SW 1271 (cell line): Measurements from ENCODE around the gene XYLT2.
"Not testable (repeated sequence)": the region's sequence is repeated elsewhere in the genome, so short reads cannot be mapped to it uniquely, and the experiment has no call there.

ENCODE experiments used
- DNase-seq, 2 experiments: peaks; one replicate each; lab custom pipeline; 2025; lab: John Stamatoyannopoulos, UW

The XYLT2 gene

DNA sequence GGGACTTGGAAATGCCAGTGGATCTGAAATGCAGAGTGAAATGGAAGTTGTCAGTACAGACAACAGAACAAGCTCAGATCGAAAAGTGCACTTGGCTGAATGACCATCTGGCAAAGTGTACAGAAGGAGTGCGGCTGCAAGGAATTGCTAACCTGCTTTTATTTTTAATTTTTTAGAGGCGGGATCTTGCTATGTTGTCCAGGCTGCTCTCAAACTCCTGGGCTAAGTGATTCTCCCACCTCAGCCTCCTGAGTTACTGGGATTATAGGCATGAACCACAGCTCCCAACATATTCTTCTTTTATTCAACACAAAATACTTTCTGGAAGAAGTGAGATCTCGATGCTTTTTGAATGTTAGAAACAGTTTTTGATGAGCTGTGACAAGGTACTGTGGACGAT is 47.8 kb downstream of the XYLT2 start:
- DNase-seq: no peak

DNA sequence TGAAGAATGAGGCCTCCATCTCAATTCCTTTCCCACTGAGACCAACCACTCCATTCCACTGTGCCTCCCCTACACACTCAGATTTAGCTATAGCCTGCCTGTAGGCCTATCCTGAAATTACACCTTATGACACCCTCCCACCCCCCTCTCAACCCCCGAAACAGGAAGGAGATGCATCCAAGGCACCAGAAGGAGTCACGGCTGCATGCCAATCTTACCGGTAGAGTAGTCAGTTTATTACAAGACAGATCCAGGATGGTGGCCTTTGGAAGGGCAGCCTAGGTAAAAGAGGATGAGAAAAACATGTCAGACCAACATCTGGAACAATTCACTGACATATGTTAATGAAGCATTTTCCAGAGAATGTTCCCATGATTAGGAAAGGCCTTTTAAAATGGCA is 48.8 kb downstream of the XYLT2 start:
- DNase-seq: no peak

DNA sequence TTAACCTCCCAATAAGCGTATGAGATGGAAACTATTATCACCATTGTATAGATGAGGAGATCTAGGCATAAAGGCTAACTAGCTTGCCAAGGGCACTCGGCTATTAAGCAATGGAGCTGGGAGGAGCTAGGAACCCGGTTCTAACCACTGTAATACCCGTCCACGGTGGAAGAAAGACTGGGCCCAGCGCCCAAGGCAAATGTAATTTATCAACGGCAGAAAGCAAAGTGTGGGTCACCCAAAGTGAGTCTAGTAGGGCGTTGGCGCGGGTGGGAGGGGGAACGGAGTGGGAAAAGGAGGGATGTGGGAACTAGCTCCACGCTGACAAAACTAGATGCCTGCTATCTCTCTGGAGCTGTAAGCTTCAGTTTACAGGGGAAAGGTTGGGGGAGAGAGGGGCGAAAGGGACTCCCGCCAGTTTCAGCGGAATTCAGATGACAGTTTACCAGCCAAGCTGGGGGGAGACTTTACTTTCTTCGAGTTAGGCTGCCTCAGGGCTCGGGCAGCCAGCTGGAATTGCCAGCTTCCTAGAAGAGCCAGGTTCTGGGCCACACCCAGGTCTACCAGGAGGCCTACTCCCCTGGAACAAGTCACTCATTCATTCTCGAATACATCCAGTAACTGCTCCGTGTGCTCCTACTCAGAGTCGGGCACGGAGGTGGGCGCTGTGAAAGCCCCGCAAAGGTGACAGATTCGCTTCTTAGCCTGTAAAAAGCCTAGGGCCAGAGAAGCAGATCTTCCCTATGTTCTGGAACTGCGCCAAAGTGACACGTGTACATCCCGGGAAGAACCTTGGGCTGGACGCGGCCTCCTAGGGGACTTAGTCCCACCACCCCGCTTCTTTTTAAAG is 50.6 kb downstream of the XYLT2 start:
- peak in 1 of 2 experiments; percentile 13 for DNase-seq

DNA sequence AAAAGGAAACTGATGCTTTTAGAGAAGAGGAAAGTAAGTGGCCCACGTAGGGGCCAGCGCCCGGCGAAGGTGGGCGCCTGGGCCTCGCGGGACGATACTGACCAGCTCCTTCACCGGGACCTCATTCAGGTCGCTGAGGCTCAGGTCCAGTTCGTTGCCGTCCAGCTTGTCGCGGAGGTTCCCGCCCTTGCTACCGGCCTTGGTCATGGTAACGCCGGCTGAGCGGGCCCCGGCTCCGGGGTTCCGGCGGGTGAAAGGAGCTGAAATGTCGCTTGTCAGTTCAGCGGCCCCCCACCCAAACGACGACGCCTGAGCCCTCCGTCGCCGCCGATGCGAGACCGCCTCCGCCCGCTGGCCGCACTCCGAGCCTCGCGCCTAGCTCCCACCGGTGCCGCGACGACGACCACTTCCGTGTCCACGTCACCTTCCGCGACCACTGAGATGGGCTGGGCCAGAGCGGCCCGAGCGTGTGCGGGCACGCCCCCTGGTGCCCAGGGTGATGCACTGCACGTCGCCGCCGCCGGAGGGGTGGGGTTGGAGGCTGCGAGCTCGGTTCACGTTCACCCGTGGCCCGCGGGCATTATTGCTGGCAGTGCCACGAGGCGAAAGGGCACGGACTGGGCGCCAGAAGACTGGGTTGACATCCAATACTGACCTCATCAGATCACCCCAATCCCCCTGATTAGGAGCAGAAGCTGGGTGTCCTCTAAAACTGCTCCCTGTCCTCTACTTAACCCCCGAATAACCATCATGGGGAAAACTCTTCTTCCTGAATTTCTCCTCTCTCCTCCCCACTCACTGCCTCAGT is 51.4 kb downstream of the XYLT2 start, which contains the start of gene LRRC59:
Gene LRRC59 (minus strand): TSS at position 413 of the 808 bp plus-strand sequence. CDS start 206 bp downstream, at position 207.
- DNase-seq: peak; percentile 39 to 76

DNA sequence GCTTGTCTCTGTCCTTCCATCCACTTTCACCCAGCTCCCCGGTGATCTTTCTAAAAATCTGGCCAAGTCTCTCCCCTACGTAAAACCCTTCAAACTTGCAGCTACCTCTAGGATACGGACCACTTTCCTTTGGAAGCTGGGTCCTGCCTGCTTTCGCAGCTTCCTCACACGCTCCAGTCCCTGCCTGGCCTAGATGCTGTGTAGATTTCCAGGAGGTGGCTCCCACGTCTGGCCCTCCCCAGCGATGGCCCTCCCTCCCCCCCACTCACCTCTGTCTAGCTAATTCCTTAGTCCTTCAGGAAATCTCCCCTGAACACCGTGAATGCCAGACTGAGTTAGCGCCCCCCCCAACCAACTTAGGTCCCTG is 52.0 kb downstream of the XYLT2 start:
- no peak for DNase-seq

DNA sequence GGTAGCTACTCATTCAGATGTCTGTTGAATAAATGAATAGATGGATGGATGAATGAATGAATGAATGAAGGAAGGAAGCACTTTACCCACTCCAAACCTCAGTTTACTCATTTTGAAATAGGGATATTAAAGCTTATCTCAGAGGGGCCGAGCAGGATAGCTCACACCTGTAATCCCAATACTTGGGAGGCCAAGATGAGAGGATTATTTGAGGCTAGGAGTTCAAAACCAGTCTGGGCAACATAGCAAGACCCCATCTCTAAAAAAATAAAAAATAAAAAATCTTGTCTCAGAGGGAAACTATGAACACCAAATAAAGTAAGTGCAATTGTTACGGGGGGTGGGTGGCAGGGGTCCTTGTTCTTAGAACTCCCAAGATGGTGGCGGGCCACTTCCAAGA is 52.7 kb downstream of the XYLT2 start:
- not testable (repeated sequence) for DNase-seq

DNA sequence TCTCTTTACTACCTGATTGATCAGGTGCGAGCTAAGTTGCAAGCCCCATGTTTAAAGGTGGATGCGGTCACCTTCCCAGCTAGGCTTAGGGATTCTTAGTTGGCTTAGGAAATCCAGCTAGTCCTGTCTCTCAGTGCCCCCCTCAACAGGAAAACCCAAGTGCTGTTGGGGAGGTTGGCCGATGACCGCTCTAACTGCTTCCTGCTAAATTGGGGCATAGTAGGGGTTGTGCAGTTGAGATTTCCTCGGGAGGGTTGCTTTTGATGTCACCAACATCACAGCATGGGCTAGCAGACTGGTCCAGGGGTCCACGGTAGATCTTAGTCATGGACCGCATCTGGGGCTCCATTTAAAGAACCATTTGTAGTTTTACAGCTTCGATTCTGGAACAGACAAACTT is 53.7 kb downstream of the XYLT2 start:
- not testable (repeated sequence) for DNase-seq

DNA sequence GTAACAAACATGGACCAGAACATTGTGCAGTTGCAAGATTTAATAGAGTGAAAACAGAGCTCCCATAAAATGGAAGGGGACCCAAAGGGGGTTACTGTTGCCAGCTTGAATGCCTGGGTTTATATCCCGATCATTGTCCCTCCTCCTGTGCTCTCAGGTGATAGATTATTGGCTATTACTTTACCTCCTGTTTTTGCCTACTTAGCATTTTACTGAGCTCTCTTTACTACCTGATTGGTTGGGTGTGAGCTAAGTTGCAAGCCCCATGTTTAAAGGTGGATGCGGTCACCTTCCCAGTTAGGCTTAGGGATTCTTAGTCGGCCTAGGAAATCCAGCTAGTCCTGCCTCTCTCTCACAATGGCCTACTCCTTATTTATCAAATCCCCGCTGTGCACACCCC is 59.4 kb downstream of the XYLT2 start:
- DNase-seq: not testable (repeated sequence)

DNA sequence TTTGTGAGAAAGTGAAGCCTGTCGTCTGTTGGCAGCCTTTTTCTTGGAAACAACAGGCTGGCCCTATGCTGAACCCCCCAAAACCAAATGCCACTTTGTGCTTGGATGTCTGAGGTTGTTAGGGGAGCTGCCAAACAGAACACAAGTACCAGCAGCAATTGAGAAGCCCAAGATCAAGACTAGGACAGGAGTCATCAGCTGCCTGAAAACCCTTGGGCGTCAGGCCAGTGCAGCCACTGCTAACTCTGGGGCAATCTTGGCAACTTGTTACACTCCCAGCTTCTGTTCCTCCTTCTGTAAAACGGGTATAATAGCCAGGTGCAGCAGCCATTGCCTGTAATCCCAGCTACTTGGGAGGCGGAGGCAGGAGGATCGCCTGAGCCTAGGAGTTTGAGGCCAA is 60.7 kb downstream of the XYLT2 start:
- DNase-seq: no peak

DNA sequence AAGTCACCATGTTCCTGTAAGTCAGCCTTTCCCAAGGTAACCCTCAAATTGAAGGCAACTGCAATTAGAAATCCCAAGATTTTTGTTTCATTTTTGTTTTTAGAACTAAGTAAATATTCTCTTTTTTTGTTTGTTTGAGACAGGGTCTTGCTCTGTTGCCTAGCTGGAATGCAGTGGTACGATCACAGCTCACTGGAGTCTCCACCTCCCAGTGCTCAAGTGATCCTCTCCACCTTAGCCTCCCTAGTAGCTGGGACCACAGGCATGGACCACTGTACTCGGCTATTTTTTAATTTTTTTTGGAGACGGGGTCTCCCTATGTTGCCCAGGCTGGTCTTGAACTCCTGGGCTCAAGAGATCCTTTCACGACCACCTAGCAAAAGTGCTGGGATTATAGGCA is 62.0 kb downstream of the XYLT2 start:
- DNase-seq: no peak
